OCI-LY1 (cell line): Measurements from ENCODE around the gene USP46.
A peak's percentile ranks its signal among the peaks of the same experiment; 100 is the strongest.

Experiments
- H2AFZ ChIP-seq: fragments of 200-600 bp; sonication (generic), shearing (Covaris generic); 2 replicates; pipeline ENCODE4 v1.6.0; 2014; ENCODE audit warnings: antibody characterized with exemption, mild to moderate bottlenecking, low read length
- H3F3A ChIP-seq: fragments of 200-600 bp; sonication (generic), shearing (Covaris generic); 2 replicates; pipeline ENCODE4 v1.6.0; 2014; ENCODE audit warnings: mild to moderate bottlenecking, antibody characterized with exemption, low read length, moderate library complexity; ENCODE audit not compliant: insufficient read depth
- H3K27ac ChIP-seq: fragments of 200-600 bp; sonication (generic); 2 replicates; pipeline ENCODE4 v1.5.1; 2014; ENCODE audit warnings: low read length, mixed run types, mild to moderate bottlenecking, low read depth; ENCODE audit not compliant: poor library complexity, severe bottlenecking
- H3K27me3 ChIP-seq: fragments of 200-600 bp; sonication (generic); 2 replicates; pipeline ENCODE4 v1.6.0; 2014; ENCODE audit warnings: antibody characterized with exemption, mild to moderate bottlenecking, low read length, moderate library complexity; ENCODE audit not compliant: insufficient read depth
- H3K36me3 ChIP-seq: fragments of 200-600 bp; sonication (generic); 2 replicates; pipeline ENCODE4 v1.6.1; 2014; ENCODE audit warnings: mild to moderate bottlenecking, antibody characterized with exemption, low read length, moderate library complexity, mixed read lengths; ENCODE audit not compliant: insufficient read depth
- H3K4me1 ChIP-seq: fragments of 200-600 bp; sonication (generic); 2 replicates; pipeline ENCODE4 v1.5.1; 2014; ENCODE audit warnings: mild to moderate bottlenecking, low read length, moderate library complexity; ENCODE audit not compliant: insufficient read depth, severe bottlenecking
- H3K4me2 ChIP-seq: fragments of 200-600 bp; sonication (generic), shearing (Covaris generic); 2 replicates; pipeline ENCODE4 v1.6.1; 2014; ENCODE audit warnings: low read length
- H3K4me3 ChIP-seq: fragments of 200-600 bp; sonication (generic); 2 replicates; pipeline ENCODE4 v1.5.1; 2014; ENCODE audit warnings: low read length, low read depth, mild to moderate bottlenecking, mixed read lengths; ENCODE audit not compliant: poor library complexity, severe bottlenecking
- H3K79me2 ChIP-seq: fragments of 200-600 bp; shearing (Covaris generic); 2 replicates; pipeline ENCODE4 v1.6.1; 2016; ENCODE audit warnings: mixed run types, low read length, mixed read lengths; ENCODE audit not compliant: insufficient read depth
- H3K9ac ChIP-seq: fragments of 200-600 bp; sonication (generic), shearing (Covaris generic); 2 replicates; pipeline ENCODE4 v1.6.1; 2014; ENCODE audit warnings: mild to moderate bottlenecking, low read length, mixed read lengths
- H3K9me2 ChIP-seq: fragments of 200-600 bp; sonication (generic), shearing (Covaris generic); 2 replicates; pipeline ENCODE4 v1.6.1; 2014; ENCODE audit warnings: low read depth, mild to moderate bottlenecking, low read length, mixed read lengths
- H3K9me3 ChIP-seq: fragments of 200-600 bp; shearing (Covaris generic); 2 replicates; pipeline ENCODE4 v1.6.1; 2014; ENCODE audit warnings: low read length, mixed read lengths
- H4K20me1 ChIP-seq: fragments of 200-600 bp; sonication (generic), shearing (Covaris generic); 2 replicates; pipeline ENCODE4 v1.6.0; 2016; ENCODE audit warnings: mild to moderate bottlenecking, low read length; ENCODE audit not compliant: insufficient read depth
- CTCF ChIP-seq: fragments of 200-600 bp; sonication (generic), shearing (Covaris generic); IDR thresholded peaks from 2 replicates; pipeline ENCODE4 v1.5.1; 2017; ENCODE audit warnings: mild to moderate bottlenecking, antibody characterized with exemption, low read length, moderate library complexity, mixed read lengths
- EZH2 ChIP-seq: fragments of 200-600 bp; sonication (generic), shearing (Covaris generic); IDR thresholded peaks from 2 replicates; pipeline ENCODE4 v1.8.0; 2017; ENCODE audit warnings: borderline replicate concordance, mixed run types, mild to moderate bottlenecking, antibody characterized with exemption, low read length, moderate library complexity, mixed read lengths

Gene USP46

GRCh38 chr4:52592287-52592686 is 66.8 kb downstream of the USP46 start:
- Histone ChIP-seq H3K27me3 (0 out of 2 replicates have a peak, but pooled peaks cover 4% of the 10 kb centered on the region), H3K27ac (no peak overlapping the region), H2AFZ (no peak overlapping the region), H3K36me3 (peaks cover 15% of the 10 kb centered on the region; the same call in 1 of the 2 replicates), H3K9me3 (no peaks in the 10 kb centered on the region), H4K20me1 (no peaks in the 10 kb centered on the region), H3K79me2 (no peaks in the 10 kb centered on the region), H3K4me1 (no peaks in the 10 kb centered on the region), H3K9me2 (no peaks in the 10 kb centered on the region), H3K9ac (no peak overlapping the region), H3K4me3 (no peak overlapping the region), H3F3A (no peaks in the 10 kb centered on the region), H3K4me2 (no peak overlapping the region)
- no peak for TF ChIP-seq CTCF
- no peak for TF ChIP-seq EZH2

GRCh38 chr4:52588771-52589591 is 70.1 kb downstream of the USP46 start:
- H3K4me1 ChIP-seq, result no peaks in the 10 kb centered on the region
- no peak overlapping the region for H3K4me3 ChIP-seq
- H3K9me3 ChIP-seq, result no peaks in the 10 kb centered on the region
- 0 out of 2 replicates have a peak, but pooled peaks cover 4% of the 10 kb centered on the region for H3K27me3 ChIP-seq
- TF ChIP-seq EZH2 (no peak), CTCF (no peak)
- no peak overlapping the region for H3K9ac ChIP-seq
- no peaks in the 10 kb centered on the region for H3K36me3 ChIP-seq
- H4K20me1 ChIP-seq, result no peaks in the 10 kb centered on the region
- no peaks in the 10 kb centered on the region for H3K9me2 ChIP-seq
- no peak overlapping the region for H3K27ac ChIP-seq
- H2AFZ ChIP-seq, result no peak overlapping the region
- H3F3A ChIP-seq, result no peaks in the 10 kb centered on the region
- no peaks in the 10 kb centered on the region for H3K79me2 ChIP-seq
- H3K4me2 ChIP-seq, result no peak overlapping the region

- H3K9me3 ChIP-seq, result no peaks in the 10 kb centered on the region
- no peak overlapping the region for H3K27ac ChIP-seq
- H3K9ac ChIP-seq, result no peak overlapping the region
- H3K79me2 ChIP-seq, result no peaks in the 10 kb centered on the region
- H4K20me1 ChIP-seq, result no peaks in the 10 kb centered on the region
- H3K4me1 ChIP-seq, result no peaks in the 10 kb centered on the region
- no peaks in the 10 kb centered on the region for H3K36me3 ChIP-seq
- no peak overlapping the region for H3K4me3 ChIP-seq
- peak; percentile 54 for TF ChIP-seq CTCF
- TF ChIP-seq EZH2, result no peak
- no peak overlapping the region for H3K4me2 ChIP-seq
- no peaks in the 10 kb centered on the region for H3K9me2 ChIP-seq
- no peak overlapping the region for H2AFZ ChIP-seq
- H3F3A ChIP-seq, result no peaks in the 10 kb centered on the region
- 0 out of 2 replicates have a peak, but pooled peaks cover 4% of the 10 kb centered on the region for H3K27me3 ChIP-seq
Measured at GRCh38 chr4:52588097-52588496, 71.0 kb downstream of the USP46 start.
